ENCODE measurements around the gene AGMAT.
A peak's percentile ranks its signal among the peaks of the same experiment; 100 is the strongest.

AGMAT gene, protein sequence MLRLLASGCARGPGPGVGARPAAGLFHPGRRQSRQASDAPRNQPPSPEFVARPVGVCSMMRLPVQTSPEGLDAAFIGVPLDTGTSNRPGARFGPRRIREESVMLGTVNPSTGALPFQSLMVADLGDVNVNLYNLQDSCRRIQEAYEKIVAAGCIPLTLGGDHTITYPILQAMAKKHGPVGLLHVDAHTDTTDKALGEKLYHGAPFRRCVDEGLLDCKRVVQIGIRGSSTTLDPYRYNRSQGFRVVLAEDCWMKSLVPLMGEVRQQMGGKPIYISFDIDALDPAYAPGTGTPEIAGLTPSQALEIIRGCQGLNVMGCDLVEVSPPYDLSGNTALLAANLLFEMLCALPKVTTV

DNA sequence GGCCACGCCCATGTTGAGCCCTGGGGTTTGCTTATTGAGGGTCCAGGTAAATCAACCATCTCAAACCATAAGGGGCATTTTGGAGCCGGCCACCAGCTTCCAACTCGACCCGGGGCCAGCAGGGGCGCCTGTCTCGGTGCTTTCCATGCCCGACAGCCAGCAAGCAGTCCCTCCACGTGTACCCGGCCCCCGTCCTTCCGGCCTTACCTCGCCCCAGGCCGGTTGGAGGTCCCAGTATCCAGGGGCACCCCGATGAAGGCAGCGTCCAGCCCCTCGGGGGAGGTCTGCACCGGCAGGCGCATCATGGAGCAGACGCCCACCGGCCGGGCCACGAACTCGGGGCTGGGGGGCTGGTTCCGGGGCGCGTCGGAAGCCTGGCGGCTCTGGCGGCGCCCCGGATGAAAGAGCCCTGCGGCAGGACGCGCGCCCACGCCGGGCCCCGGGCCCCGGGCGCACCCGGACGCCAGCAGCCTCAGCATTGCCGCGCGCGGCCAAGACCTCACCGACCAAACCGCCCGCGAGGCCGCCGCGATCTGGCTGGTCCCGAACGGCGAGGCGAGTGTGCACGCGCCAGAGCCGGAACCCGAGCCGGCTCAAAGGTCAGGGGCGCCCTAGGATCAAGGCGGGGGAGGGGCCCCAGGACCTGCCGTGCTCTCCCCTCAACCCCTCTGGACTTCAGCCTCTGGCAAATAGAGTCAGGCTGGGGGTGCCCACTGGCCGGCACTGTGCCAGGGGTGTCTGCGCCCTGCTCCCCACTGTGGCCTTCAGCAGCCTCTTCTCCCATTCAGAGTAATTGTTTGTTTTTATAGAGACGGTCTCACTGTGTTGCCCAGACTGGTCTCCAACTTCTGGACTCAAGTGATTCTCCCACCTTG, at the start of gene AGMAT:
Gene AGMAT, minus strand, starts transcription at position 563 of the 875 bp plus-strand sequence. Its CDS starts 84 bp downstream, at position 479.
- DNase-seq = peak; percentile 86

DNA sequence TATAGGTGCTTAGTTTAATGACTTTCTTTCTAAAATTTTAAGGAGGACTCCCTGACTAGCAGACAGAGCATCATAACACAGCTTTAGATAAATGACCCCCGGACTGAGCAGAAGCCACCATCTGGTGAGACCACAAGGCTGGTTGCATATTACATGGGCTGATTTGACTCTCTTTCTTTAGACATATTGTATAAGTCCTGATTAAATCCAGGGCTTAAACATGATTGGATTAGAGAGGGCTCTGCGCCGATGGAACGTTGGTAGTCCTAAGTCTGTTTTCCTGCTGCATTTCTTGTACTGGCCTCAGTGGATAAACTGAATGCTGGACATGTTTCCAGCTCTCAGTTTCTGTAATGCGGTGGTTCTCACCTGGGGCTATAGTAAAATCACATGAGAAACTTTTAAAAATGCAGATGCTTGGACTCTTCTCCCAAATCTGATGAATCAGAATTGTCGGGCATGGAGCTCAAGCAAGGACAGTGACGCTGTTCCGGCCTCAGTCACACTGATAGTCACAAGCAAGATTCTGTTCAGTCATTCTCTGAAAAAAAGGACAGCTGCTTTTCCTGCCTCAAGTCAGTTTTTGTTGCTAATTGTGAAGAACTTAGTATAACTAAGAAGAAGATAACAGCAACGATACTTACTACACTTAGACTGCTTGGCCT, 49.0 kb upstream of the AGMAT start:
- DNase-seq = no peak

GRCh38 chr1:15628003-15628402, 43.2 kb upstream of the AGMAT start:
- no peak for DNase-seq

DNA sequence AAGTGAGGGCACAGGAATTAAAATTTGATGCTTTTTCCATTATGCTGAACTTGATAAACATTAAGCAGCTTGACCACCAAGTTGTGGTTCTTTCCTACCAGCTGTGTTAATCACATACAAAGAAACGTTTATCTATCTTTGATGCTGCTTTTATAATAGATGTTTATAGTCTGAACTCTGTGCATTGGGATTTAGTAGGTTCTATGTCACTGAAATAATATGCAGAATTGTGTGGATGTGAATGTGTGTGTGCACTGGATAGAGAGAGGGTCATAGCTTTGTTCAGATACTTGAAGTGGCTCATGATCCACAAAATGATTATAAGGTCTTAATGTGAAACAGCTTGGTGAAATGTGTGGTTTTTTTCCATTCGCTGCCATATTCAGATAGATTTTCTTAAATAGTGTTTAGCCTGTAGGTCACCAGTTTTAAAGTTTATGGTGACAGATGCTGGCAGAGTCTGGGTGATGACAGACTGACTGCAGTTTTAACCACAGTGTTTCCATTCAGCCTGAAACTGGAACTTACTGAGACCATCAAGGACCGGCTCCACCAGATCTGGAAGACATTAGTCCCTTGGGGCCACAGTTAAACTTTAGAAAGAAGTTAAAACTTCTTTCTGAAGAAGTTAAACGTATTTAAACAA, 42.6 kb upstream of the AGMAT start:
- DNase-seq = no peak

GRCh38 chr1:15626269-15626950, 41.6 kb upstream of the AGMAT start:
- DNase-seq = no peak

- no peak for DNase-seq
Measured at GRCh38 chr1:15625056-15625917, 40.4 kb upstream of the AGMAT start.

- DNase-seq = no peak
Measured at GRCh38 chr1:15624133-15624714, 39.4 kb upstream of the AGMAT start.

GRCh38 chr1:15623435-15623834, 38.6 kb upstream of the AGMAT start:
- no peak for DNase-seq

DNA sequence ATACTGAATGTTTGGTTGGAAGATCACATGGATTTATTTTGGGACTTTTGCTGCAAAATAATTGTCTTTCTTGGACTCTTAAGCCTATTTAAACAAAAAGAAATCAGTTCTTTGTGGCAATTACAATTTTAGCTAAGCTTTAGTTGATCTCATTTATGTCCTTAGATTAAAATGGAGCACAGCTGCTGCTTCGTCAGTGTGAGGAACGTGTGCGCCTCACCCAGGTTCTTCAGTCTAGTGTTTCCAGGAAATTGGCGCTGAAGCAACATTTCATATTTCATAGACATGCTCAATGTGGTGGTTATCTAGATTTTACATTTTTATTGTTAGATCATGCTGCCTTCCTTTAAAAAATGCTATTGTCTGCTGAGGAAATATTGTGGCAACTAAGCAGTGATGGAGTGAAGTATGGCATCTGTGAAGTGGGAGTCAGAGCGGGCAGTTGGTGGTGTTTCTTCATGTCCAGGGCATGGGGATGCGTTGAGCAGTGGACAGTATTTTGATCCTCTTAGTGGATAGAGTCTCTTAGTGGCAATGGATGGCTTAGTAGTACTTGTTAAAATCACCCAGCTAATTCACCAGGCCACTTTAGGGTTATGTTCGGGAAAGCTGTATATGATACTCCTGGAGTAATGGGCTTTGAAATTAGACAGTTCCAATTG, 38.0 kb upstream of the AGMAT start:
- no peak for DNase-seq

DNA sequence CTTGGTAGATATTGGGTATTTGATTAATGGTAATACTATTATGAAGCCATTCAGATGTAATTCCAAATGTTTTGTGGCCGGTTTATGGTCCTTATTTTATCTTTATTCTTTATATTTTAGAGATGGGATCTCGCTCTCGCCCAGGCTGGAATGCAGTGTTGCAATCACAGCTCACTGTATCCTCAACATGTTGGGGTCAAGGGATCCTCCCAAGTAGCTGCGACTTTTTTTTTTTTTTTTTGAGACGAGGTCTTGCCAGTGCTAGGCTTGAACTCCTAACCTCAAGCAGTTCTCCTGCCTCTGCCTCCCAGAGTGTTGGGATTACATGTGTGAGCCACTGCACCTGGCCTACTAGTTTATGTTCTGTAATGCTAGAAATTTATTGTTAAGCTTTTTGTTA, 37.1 kb upstream of the AGMAT start:
- no peak for DNase-seq

DNA sequence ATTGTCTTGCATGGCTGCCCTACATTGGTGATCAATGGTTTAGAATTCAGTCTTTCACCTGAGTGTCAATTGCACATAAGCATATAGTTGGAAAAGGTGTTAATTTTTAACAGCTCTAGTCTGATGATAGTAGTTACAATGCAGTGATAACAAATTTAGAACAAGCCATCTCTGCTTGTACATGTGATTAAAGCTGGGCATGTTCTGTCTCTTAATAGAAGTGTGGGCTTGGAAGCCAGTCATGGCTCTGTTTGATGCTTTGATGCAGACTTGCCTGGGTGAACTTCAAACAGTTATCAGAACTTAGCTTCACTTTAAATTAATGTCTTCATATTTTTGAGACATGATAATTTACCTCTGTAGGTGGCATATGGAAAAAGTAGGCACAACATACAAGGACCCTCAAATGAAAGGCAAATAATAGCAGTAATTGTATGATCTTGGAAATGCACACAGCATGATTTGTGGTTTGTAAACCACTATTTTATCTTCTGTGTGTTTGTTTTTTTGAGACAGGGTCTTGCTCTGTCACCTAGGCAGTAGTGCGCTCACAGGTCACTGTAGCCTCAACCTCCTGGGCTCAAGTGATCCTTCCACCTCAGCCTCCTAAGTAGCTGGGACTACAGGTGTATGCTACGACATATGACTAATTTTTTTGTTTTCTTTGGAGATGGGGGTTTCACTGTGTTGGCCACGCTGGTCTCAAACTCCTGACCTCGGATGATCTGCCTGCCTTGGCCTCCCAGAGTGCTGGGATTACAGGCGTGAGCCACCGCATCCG, 36.2 kb upstream of the AGMAT start:
- DNase-seq = no peak

DNA sequence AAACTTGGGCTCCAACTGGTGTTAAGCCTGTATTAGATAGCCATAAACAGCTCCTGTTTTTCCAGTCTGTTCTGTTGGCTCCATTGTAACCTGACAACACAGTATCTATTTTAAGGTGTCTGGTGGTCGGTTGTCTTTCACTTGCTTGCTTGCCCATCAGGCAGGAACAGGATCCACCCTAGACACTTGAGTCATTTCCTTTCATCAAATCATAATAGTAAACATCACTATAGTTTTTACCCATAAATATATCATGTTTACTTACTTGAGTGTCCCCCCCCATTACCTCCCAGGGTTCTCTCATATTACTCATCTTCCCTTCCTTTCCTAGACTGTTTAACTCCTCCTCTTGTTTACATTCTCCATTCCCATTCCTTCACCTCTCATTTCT, 35.3 kb upstream of the AGMAT start:
- no peak for DNase-seq

DNA sequence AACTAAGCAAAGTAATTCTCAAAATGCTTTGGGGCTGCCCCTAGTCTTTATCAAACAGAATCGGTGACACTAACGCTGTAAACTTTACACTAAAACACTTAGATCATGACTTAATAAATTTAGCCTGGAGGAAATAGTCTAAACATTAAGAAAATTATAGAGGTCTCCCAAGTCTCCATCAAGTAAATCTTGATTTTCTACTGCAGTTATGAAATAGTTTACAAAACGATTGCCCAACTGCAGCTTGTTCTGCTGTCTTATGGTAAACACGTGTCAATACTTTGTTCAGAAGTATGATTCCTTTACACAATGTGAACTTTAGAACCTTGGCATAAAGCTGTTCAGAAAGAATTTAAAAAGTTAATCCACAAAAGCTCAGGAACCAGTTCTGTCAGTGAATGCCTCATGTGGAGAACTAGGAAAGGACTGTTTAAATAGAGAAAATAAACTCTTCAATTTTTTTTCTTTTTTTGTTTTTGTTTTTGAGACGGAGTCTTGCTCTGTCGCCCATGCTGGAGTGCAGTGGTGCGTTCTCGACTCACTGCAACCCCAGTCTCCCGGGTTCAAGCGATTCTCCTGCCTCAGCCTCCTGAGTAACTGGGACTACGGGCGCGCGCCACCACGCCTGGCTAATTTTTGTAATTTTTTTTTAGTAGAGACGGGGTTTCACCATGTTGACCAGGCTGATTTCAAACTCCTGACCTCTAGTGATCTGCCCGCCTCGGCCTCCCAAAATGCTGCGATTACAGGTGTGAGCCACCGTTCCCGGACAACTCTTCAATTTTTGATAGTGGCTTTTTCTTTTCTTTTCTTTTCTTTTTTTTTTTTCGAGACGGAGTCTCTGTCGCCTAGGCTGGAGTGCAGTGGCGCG, 34.0 kb upstream of the AGMAT start:
- no peak for DNase-seq

DNA sequence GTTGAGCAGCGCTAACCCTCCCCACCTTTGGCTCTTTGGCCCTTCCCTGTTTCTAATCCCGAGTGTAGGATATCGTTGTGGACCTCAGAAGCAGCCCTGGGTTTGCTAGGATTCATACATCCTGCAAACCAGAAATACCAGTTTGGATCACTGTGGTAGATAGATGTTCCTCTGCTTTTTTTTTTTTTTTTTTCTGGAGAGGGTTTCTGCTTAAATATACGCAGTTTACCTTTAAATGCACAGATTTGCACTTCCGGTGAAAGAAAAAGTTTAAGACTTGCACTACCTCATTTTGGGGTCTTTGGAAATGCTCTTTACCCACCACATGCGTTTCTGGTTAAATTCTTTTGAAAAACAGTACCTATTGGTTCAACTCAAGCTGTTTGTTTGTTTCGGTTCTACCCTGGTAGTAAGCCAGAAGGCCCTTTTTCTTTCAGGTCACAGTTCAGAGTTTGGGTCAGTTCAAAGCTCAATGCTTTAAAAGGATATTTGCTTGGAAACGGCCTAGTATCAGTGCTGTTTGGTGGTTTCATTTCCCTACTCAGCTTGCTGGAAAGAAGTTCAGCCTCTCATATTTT, 33.3 kb upstream of the AGMAT start:
- no peak for DNase-seq

DNA sequence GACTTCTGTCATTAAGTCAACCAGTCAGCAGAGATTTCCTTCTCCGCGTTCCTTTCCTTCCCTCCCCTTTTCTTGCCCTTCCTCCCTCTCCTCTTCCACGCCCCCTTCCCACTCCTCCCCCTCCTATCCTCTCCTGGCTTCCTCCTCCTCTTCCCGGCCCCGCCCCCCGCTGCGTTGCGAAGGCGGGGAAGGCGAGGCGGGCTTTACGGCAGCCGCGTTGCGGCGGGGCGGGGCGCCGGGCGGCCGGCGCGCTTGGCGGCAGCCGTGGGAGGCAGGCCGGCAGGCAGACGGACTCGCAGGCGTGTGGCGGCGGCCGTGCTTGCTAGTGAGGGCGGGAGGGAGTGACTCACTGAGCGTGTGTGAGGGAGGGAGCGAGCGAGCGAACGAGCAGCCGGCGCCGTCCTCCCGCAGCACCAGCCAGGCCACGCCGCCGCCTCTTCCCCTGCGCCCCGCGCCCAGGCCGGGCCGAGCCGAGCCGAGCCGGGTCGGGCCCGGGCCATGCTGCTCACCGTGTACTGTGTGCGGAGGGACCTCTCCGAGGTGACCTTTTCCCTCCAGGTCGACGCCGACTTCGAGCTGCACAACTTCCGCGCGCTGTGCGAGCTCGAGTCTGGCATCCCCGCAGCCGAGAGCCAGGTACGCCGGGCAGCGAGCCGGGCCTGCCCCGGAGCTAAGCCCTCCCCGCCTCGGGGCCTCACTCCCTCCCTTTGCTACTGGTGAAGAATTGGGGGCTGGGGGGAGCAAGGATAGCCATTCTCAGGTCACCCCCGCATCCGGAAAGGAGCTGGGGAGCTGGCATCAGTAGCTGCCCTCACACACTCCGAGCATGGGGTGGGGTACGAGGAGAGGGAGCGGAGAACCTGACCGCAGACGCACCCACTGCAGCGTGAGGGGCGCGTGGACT, 32.6 kb upstream of the AGMAT start, which contains the start of gene DDI2:
Gene DDI2, plus strand, starts transcription at position 286 of the 904 bp plus-strand sequence. Its CDS starts 213 bp downstream, at position 499.
- peak; percentile 95 for DNase-seq

DNA sequence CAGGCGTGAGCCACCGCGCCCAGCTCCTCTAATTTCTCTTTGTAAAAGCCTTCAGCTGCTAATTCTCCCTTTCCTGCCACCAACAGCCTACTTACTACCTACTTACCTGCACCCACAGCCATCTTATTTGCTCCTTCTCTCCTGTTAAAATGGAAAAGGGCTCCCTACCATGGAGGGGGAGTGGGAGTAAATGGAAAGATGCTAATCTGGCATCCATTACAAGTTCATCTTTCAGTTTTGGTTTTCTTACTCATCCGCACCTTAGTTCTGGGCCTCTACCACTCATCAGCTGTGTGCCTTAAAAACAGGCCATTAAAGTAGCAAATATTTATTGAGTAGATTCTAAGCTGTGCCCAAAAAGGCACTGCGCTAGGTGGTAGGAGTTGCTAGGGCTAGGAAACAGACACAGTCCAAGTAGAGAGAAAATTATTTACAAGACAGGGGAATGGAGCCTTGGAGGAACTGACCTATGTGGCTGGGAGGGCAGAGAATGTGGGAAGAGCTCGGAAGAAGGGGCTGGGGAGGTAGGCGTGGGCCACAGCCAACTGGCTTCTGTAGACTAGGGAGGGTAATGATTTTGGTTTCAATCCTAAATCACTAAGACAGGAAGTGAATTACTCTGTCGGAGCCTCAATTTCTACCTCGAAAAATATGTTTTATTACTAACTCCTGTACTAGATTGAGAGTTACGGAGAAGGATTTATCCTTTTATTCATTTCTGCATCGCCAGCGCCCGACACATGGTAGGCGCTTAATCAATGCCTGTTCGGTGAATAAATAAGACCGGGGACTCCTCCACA, 31.7 kb upstream of the AGMAT start:
- DNase-seq = peak; percentile 57
